Thymus (tissue), 11 donors: ENCODE measurements around the gene TADA2A. TPM values are rescaled to one million over a fixed set of nuclear protein-coding genes. Genes with fewer than 3 reads are reported as not detected.
"Not testable (repeated sequence)": the region's sequence is repeated elsewhere in the genome, so short reads cannot be mapped to it uniquely, and the experiment has no call there.

ENCODE experiments used
- DNase-seq, 9 donors: peaks; one replicate each; pipeline ENCODE4 v3.0.0-alpha.2; 2013; ENCODE audit warnings: low spot score in 9 of 9, low read depth in 6 of 9, missing footprints in 1 of 9
- H3K27ac ChIP-seq, 2 donors: one replicate each; pipeline ENCODE4 v1.5.1; 2013; ENCODE audit warnings: control low read depth in 1 of 2, low read depth in 1 of 2, low read length in 1 of 2, mild to moderate bottlenecking in 1 of 2, moderate library complexity in 1 of 2
- H3K27me3 ChIP-seq, 2 donors: one replicate each; pipeline ENCODE4 v1.5.1; 2013; ENCODE audit warnings: low read length in 1 of 2; ENCODE audit not compliant: control insufficient read depth in 2 of 2, insufficient read depth in 1 of 2
- H3K36me3 ChIP-seq, 2 donors: one replicate each; pipeline ENCODE4 v1.5.1; 2013; ENCODE audit warnings: low read length in 1 of 2, mild to moderate bottlenecking in 1 of 2, moderate library complexity in 1 of 2; ENCODE audit not compliant: control insufficient read depth in 2 of 2, insufficient read depth in 2 of 2
- H3K4me1 ChIP-seq, 2 donors: one replicate each; pipeline ENCODE4 v1.5.1; 2013; ENCODE audit warnings: low read length in 2 of 2; ENCODE audit not compliant: control insufficient read depth in 2 of 2, insufficient read depth in 2 of 2
- H3K4me3 ChIP-seq, 2 donors: one replicate each; pipeline ENCODE4 v1.5.1; 2013; ENCODE audit warnings: low read length in 2 of 2, control low read depth in 1 of 2, mild to moderate bottlenecking in 1 of 2
- H3K9me3 ChIP-seq, 2 donors: one replicate each; pipeline ENCODE4 v1.5.1; 2013; ENCODE audit warnings: low read length in 1 of 2, mild to moderate bottlenecking in 1 of 2; ENCODE audit not compliant: control insufficient read depth in 2 of 2, insufficient read depth in 1 of 2
- WGBS: extraction: QIAGEN DNeasy Blood & Tissue Kit; methylation state at CpG from one replicate; pipeline ENCODE4 v1.1.7; 2013; 5-methylcytosine and 5-hydroxymethylcytosine counted together
- polyA plus RNA-seq: library from polyadenylated mRNA; stranded (reverse); fragments of 200-250 nt; gene quantifications from one replicate; pipeline ENCODE4 v1.2.3, GENCODE V29; 2013
- total RNA-seq: library from RNA; stranded (reverse); fragments of 120-200 nt; gene quantifications from one replicate; pipeline ENCODE4 v1.2.4, GENCODE V29; 2013
- donor health status: healthy.

Gene TADA2A
- total and polyA plus RNA-seq, 2 donors: 14.8 to 18.8 TPM

GRCh38 chr17:37391146-37391545 lies 15.5 kb upstream of the TADA2A start:
- Histone ChIP-seq H3K4me3 (no peak overlapping the region), H3K4me1 (no peaks in the 10 kb centered on the region), H3K36me3 (no peaks in the 10 kb centered on the region), H3K27ac (no peak overlapping the region), H3K9me3 (no peaks in the 10 kb centered on the region), H3K27me3 (no peaks in the 10 kb centered on the region)
- DNase-seq: no peak
- 96% methylated on average over 6 of the region's 6 CpGs for WGBS

- no peak overlapping the region for H3K27ac ChIP-seq
- 91% methylated on average over 3 of the region's 3 CpGs for WGBS
- no peaks in the 10 kb centered on the region for H3K9me3 ChIP-seq
- no peaks in the 10 kb centered on the region for H3K4me1 ChIP-seq
- H3K36me3 ChIP-seq: no peaks in the 10 kb centered on the region
- DNase-seq: no peak
- H3K4me3 ChIP-seq: no peak overlapping the region
- no peaks in the 10 kb centered on the region for H3K27me3 ChIP-seq
Observed at GRCh38 chr17:37392024-37392590, 14.6 kb upstream of the TADA2A start.

GRCh38 chr17:37393352-37393751 lies 13.3 kb upstream of the TADA2A start:
- no peak overlapping the region for H3K4me3 ChIP-seq

GRCh38 chr17:37399265-37399803 lies 7.4 kb upstream of the TADA2A start:
- no peak for DNase-seq
- H3K27me3 ChIP-seq: no peaks in the 10 kb centered on the region
- no peak overlapping the region for H3K27ac ChIP-seq
- H3K4me3 ChIP-seq: no peak overlapping the region
- no peaks in the 10 kb centered on the region for H3K9me3 ChIP-seq
- H3K4me1 ChIP-seq: no peaks in the 10 kb centered on the region
- no peaks in the 10 kb centered on the region for H3K36me3 ChIP-seq
- 96% methylated on average over 5 of the region's 5 CpGs for WGBS

More at GRCh38 chr17:37393352-37393751, 13.3 kb upstream of the TADA2A start:
- no peak for DNase-seq
- Histone ChIP-seq H3K9me3 (no peaks in the 10 kb centered on the region), H3K36me3 (no peaks in the 10 kb centered on the region), H3K4me1 (no peaks in the 10 kb centered on the region), H3K27me3 (no peaks in the 10 kb centered on the region), H3K27ac (no peak overlapping the region)
- WGBS: 97% methylated on average over 7 of the region's 7 CpGs

GRCh38 chr17:37400505-37400904 lies 6.2 kb upstream of the TADA2A start:
- no peaks in the 10 kb centered on the region for H3K27me3 ChIP-seq
- H3K36me3 ChIP-seq: no peaks in the 10 kb centered on the region
- no peak overlapping the region for H3K27ac ChIP-seq
- H3K4me1 ChIP-seq: peaks cover 0 to 1% of the 10 kb centered on the region in 2 donors
- no peak for DNase-seq
- no peak overlapping the region for H3K4me3 ChIP-seq
- H3K9me3 ChIP-seq: no peaks in the 10 kb centered on the region

- peaks cover 4 to 17% of the 10 kb centered on the region in 2 donors for H3K4me1 ChIP-seq
- not testable (repeated sequence) for H3K9me3 ChIP-seq, DNase-seq, H3K36me3 ChIP-seq, H3K27me3 ChIP-seq, H3K27ac ChIP-seq
- peak overlapping the region in 1 of 2 donors; percentile 92 for H3K4me3 ChIP-seq
- WGBS: 95% methylated on average over 14 of the region's 14 CpGs
Observed at GRCh38 chr17:37405522-37405921, 1.2 kb upstream of the TADA2A start.

GRCh38 chr17:37405955-37406634 lies 591 bp upstream of the TADA2A start:
- Histone ChIP-seq H3K9me3 (no peaks in the 10 kb centered on the region), H3K36me3 (peaks cover under 1 to 2% of the 10 kb centered on the region in 2 donors), H3K27me3 (no peaks in the 10 kb centered on the region), H3K4me3 (peak overlapping the region; percentile 92), H3K27ac (peak overlapping the region; percentile 66 to 73), H3K4me1 (peaks cover 4 to 17% of the 10 kb centered on the region in 2 donors)
- under 1% methylated on average over 21 of the region's 21 CpGs for WGBS
- peak in 2 of 9 donors; percentile 3 to 29 for DNase-seq

GRCh38 chr17:37408145-37408479 lies 1.4 kb downstream of the TADA2A start:
- DNase-seq, H3K27me3 ChIP-seq, H3K4me3 ChIP-seq, H3K27ac ChIP-seq, H3K9me3 ChIP-seq: not testable (repeated sequence)
- WGBS: 99% methylated on average over 13 of the region's 13 CpGs
- peaks cover 5 to 16% of the 10 kb centered on the region in 2 donors for H3K36me3 ChIP-seq
- peaks cover 4 to 17% of the 10 kb centered on the region in 2 donors for H3K4me1 ChIP-seq

GRCh38 chr17:37410357-37410756 lies 3.7 kb downstream of the TADA2A start:
- peak overlapping the region in 1 of 2 donors; percentile 18 for H3K27ac ChIP-seq
- H3K4me3 ChIP-seq: no peak overlapping the region
- H3K27me3 ChIP-seq: no peaks in the 10 kb centered on the region
- DNase-seq: no peak
- peaks cover 14 to 33% of the 10 kb centered on the region in 2 donors for H3K36me3 ChIP-seq
- 94% methylated on average over 3 of the region's 3 CpGs for WGBS
- H3K4me1 ChIP-seq: peaks cover 4 to 17% of the 10 kb centered on the region in 2 donors
- no peaks in the 10 kb centered on the region for H3K9me3 ChIP-seq
